ENCODE results near the gene ACKR2. TPM values are rescaled to one million over a fixed set of nuclear protein-coding genes. Genes with fewer than 3 reads are reported as not detected.

ACKR2 gene, protein sequence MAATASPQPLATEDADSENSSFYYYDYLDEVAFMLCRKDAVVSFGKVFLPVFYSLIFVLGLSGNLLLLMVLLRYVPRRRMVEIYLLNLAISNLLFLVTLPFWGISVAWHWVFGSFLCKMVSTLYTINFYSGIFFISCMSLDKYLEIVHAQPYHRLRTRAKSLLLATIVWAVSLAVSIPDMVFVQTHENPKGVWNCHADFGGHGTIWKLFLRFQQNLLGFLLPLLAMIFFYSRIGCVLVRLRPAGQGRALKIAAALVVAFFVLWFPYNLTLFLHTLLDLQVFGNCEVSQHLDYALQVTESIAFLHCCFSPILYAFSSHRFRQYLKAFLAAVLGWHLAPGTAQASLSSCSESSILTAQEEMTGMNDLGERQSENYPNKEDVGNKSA
- 10 to 100 TPM in 1 of 3 donors, 1 to 10 TPM in 2; 1.8 to 15.8 (median 6.9) TPM for total RNA-seq

DNA sequence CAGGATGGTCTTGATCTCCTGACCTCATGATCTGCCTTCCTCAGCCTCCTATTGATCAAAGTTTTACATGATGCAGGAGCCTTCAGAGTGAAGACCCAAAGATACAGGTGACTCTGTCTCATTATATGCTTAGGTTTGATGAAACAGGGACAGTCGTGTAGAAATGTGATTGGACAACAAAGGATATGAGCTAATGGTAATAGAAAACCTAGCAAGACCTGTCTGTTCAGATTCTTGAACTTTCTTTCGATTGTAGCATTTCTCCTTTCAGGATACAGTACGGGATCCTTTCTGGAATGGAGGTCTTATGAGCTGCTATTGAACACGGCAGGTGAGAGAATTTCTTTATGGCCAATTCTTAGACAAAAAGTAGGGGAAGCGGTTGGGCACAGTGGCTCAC, at the start of gene ACKR2:
TSS of gene ACKR2 (plus strand) at position 244 of the 400 bp plus-strand sequence. CDS start 55,058 bp downstream, outside the sequence.
- DNase-seq (ENCODE audit: low spot score in 2 of 2) = no peak
- Histone ChIP-seq H3K36me3 (no peaks in the 10 kb centered on the region), H3K27me3 (no peaks in the 10 kb centered on the region), H3K9me3 (no peaks in the 10 kb centered on the region), H3K4me1 (no peaks in the 10 kb centered on the region), H3K4me3 (no peak within 1 kb of the TSS), H3K27ac (no peak within 1 kb of the TSS)
- TF ChIP-seq POLR2A (IDR thresholded peaks at IDR 0.05) = no peak
- TF ChIP-seq POLR2AphosphoS5 (IDR thresholded peaks at IDR 0.05) = no peak
- TF ChIP-seq, protein P1, sequence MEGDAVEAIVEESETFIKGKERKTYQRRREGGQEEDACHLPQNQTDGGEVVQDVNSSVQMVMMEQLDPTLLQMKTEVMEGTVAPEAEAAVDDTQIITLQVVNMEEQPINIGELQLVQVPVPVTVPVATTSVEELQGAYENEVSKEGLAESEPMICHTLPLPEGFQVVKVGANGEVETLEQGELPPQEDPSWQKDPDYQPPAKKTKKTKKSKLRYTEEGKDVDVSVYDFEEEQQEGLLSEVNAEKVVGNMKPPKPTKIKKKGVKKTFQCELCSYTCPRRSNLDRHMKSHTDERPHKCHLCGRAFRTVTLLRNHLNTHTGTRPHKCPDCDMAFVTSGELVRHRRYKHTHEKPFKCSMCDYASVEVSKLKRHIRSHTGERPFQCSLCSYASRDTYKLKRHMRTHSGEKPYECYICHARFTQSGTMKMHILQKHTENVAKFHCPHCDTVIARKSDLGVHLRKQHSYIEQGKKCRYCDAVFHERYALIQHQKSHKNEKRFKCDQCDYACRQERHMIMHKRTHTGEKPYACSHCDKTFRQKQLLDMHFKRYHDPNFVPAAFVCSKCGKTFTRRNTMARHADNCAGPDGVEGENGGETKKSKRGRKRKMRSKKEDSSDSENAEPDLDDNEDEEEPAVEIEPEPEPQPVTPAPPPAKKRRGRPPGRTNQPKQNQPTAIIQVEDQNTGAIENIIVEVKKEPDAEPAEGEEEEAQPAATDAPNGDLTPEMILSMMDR (IDR thresholded peaks at IDR 0.05) = no peak
- intact Hi-C loops (cut with DNase I; ENCODE audit: low total_unique reads) = no loop called here

DNA sequence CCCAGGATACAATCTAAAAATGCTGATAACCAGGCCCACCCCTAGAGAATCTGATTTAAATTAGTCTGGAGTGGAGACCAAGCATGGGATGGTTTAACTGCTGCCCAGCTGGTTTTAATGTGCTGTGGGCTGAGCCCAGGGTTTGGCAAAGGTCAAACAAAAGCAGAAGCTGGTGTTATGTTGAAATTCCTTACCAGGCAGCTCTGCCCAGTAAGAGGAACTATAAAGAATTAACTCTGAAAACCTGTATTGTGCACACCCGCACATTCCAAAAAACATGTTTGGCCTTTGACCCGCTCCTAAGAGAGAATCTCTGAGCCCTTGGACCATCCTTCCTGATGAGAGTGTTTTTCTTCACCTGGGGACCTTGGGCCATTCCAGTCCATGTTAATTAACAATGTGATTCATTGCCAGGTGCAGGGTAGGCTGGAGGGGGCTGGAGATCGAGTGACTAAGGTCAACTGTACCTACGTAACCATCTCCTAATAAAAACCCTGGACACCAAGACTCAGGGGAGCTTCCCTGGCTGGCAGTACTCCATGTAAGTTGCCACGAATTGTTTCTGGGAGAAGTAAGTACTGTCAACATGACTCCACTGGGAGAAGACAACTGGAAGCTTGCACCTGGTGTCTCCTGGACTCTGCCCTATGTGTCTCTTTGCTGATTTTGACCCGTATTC, 47.1 kb upstream of the ACKR2 start:
- Histone ChIP-seq H3K4me1 (no peaks in the 10 kb centered on the region), H3K27ac (peak overlapping the region in 1 of 2 donors; percentile 68), H3K4me3 (no peak overlapping the region), H3K36me3 (no peaks in the 10 kb centered on the region), H3K27me3 (no peaks in the 10 kb centered on the region), H3K9me3 (no peaks in the 10 kb centered on the region)
- intact Hi-C loops (cut with DNase I; ENCODE audit: low total_unique reads) = no loop called here
- no peak for TF ChIP-seq POLR2A (IDR thresholded peaks at IDR 0.05)
- TF ChIP-seq, protein P1 (IDR thresholded peaks at IDR 0.05) = no peak
- no peak for TF ChIP-seq POLR2AphosphoS5 (IDR thresholded peaks at IDR 0.05)
- DNase-seq (ENCODE audit: low spot score in 2 of 2) = no peak

DNA sequence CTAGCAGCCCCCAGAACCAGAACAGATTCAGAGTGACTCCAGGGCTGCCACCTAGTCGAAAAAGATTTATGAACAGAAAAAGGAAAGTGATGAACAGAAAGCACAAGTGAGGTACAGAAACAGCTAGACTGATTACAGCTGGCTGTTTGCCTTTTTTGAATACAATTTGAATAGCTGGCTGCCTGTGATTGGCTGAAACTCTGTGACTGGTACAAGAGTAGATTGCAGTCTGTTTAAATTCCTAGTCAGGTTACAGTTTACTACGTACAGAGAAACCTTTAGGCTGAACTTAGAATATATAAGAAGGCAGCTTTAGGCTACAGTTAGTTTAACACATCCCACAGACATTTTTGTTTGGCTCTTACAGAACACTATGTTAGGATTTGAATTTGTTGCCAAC, 46.2 kb upstream of the ACKR2 start:
- Histone ChIP-seq H3K27ac (no peak overlapping the region), H3K4me3 (no peak overlapping the region), H3K36me3 (no peaks in the 10 kb centered on the region), H3K27me3 (no peaks in the 10 kb centered on the region), H3K9me3 (no peaks in the 10 kb centered on the region), H3K4me1 (no peaks in the 10 kb centered on the region)
- intact Hi-C loops (cut with DNase I; ENCODE audit: low total_unique reads) = no loop called here
- no peak for TF ChIP-seq POLR2AphosphoS5 (IDR thresholded peaks at IDR 0.05)
- TF ChIP-seq, protein P1 (IDR thresholded peaks at IDR 0.05) = no peak
- no peak for TF ChIP-seq POLR2A (IDR thresholded peaks at IDR 0.05)
- DNase-seq (ENCODE audit: low spot score in 2 of 2) = no peak

DNA sequence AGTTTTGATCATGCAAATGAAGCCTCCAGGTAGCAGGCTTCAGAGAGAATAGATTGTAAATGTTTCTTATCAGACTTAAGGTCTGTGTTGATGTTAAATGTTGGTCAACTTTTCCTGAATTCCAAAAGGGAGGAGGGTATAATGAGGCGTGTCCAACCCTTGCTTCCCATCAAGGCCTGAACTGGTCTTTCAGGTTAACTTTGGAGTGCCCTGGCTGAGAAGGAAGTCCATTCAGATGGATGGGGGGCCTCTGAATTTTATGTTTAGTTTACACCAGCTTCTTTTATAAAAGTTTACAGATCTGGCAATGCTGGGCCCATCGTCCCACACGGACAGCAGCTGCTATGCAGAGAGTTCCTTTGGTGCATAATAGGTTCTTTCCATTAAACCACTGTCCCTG, 45.1 kb upstream of the ACKR2 start:
- Histone ChIP-seq H3K27me3 (no peaks in the 10 kb centered on the region), H3K9me3 (no peaks in the 10 kb centered on the region), H3K4me1 (no peaks in the 10 kb centered on the region), H3K27ac (no peak overlapping the region), H3K4me3 (no peak overlapping the region), H3K36me3 (no peaks in the 10 kb centered on the region)
- no peak for DNase-seq (ENCODE audit: low spot score in 2 of 2)
- TF ChIP-seq, protein P1 (IDR thresholded peaks at IDR 0.05) = no peak
- no peak for TF ChIP-seq POLR2AphosphoS5 (IDR thresholded peaks at IDR 0.05)
- no peak for TF ChIP-seq POLR2A (IDR thresholded peaks at IDR 0.05)
- intact Hi-C loops (cut with DNase I; ENCODE audit: low total_unique reads) = no loop called here
